Mononuclear cell (primary cell): ENCODE data around the gene CACNA1C. TPM values are rescaled to one million over a fixed set of nuclear protein-coding genes. Genes with fewer than 3 reads are reported as not detected.

Experiments
- H3K27me3 ChIP-seq: 2 replicates; pipeline ENCODE4 v1.6.0; 2011; ENCODE audit warnings: low read length, control low read depth; ENCODE audit not compliant: insufficient read depth
- H3K4me1 ChIP-seq: 2 replicates; pipeline ENCODE4 v1.5.1; 2011; ENCODE audit warnings: mild to moderate bottlenecking, low read length, control low read depth; ENCODE audit not compliant: insufficient read depth
- H3K4me3 ChIP-seq: 2 replicates; pipeline ENCODE4 v1.5.1; 2011; ENCODE audit warnings: mild to moderate bottlenecking, low read length, moderate library complexity
- H3K9me3 ChIP-seq: 2 replicates; pipeline ENCODE4 v1.5.1; 2011; ENCODE audit warnings: low read depth, mild to moderate bottlenecking, control low read depth, low read length
- total RNA-seq: library from RNA; depleted of rRNA; stranded (reverse); fragments of >200 nt; gene quantifications from one replicate; pipeline ENCODE4 v1.2.3, GENCODE V29; 2012

Gene CACNA1C
- total RNA-seq, 1 donor: 0.10 TPM

GRCh38 chr12:2647186-2647585, 594.4 kb downstream of the CACNA1C start:
- Histone ChIP-seq H3K4me3 (no peak overlapping the region), H3K27me3 (peaks cover 17% of the 10 kb centered on the region), H3K9me3 (no peaks in the 10 kb centered on the region), H3K4me1 (no peaks in the 10 kb centered on the region)

- Histone ChIP-seq H3K9me3 (no peaks in the 10 kb centered on the region), H3K27me3 (peaks cover 17% of the 10 kb centered on the region), H3K4me1 (no peaks in the 10 kb centered on the region), H3K4me3 (no peak overlapping the region)
Observed at GRCh38 chr12:2648406-2648805, 595.6 kb downstream of the CACNA1C start.

- no peaks in the 10 kb centered on the region for H3K9me3 ChIP-seq
- H3K27me3 ChIP-seq: peaks cover 14% of the 10 kb centered on the region
- H3K4me1 ChIP-seq: no peaks in the 10 kb centered on the region
- no peak overlapping the region for H3K4me3 ChIP-seq
Observed at GRCh38 chr12:2649201-2650030, 596.6 kb downstream of the CACNA1C start.

GRCh38 chr12:2650261-2651067, 597.7 kb downstream of the CACNA1C start:
- H3K4me3 ChIP-seq: no peak overlapping the region
- H3K4me1 ChIP-seq: no peaks in the 10 kb centered on the region
- peaks cover 4% of the 10 kb centered on the region for H3K27me3 ChIP-seq
- no peaks in the 10 kb centered on the region for H3K9me3 ChIP-seq

- H3K9me3 ChIP-seq: no peaks in the 10 kb centered on the region
- no peak overlapping the region for H3K4me3 ChIP-seq
- no peaks in the 10 kb centered on the region for H3K4me1 ChIP-seq
- no peaks in the 10 kb centered on the region for H3K27me3 ChIP-seq
Observed at GRCh38 chr12:2651068-2651965, 598.5 kb downstream of the CACNA1C start.

- no peaks in the 10 kb centered on the region for H3K27me3 ChIP-seq
- H3K4me1 ChIP-seq: no peaks in the 10 kb centered on the region
- no peak overlapping the region for H3K4me3 ChIP-seq
- H3K9me3 ChIP-seq: no peaks in the 10 kb centered on the region
Observed at GRCh38 chr12:2652011-2652400, 599.2 kb downstream of the CACNA1C start.

GRCh38 chr12:2652401-2653081, 599.8 kb downstream of the CACNA1C start:
- H3K27me3 ChIP-seq: no peaks in the 10 kb centered on the region
- H3K9me3 ChIP-seq: no peaks in the 10 kb centered on the region
- H3K4me3 ChIP-seq: no peak overlapping the region
- H3K4me1 ChIP-seq: no peaks in the 10 kb centered on the region

- H3K9me3 ChIP-seq: no peaks in the 10 kb centered on the region
- no peaks in the 10 kb centered on the region for H3K4me1 ChIP-seq
- H3K4me3 ChIP-seq: no peak overlapping the region
- no peaks in the 10 kb centered on the region for H3K27me3 ChIP-seq
Observed at GRCh38 chr12:2653461-2653965, 600.7 kb downstream of the CACNA1C start.

GRCh38 chr12:2654311-2654710, 601.5 kb downstream of the CACNA1C start:
- no peak overlapping the region for H3K4me3 ChIP-seq
- H3K9me3 ChIP-seq: no peaks in the 10 kb centered on the region
- H3K27me3 ChIP-seq: no peaks in the 10 kb centered on the region
- H3K4me1 ChIP-seq: no peaks in the 10 kb centered on the region

GRCh38 chr12:2654741-2655140, 602.0 kb downstream of the CACNA1C start:
- Histone ChIP-seq H3K4me1 (no peaks in the 10 kb centered on the region), H3K27me3 (no peaks in the 10 kb centered on the region), H3K9me3 (no peaks in the 10 kb centered on the region), H3K4me3 (no peak overlapping the region)

- Histone ChIP-seq H3K4me3 (no peak overlapping the region), H3K4me1 (no peaks in the 10 kb centered on the region), H3K27me3 (no peaks in the 10 kb centered on the region), H3K9me3 (no peaks in the 10 kb centered on the region)
Observed at GRCh38 chr12:2662524-2662923, 609.7 kb downstream of the CACNA1C start.

GRCh38 chr12:2664721-2665577, 612.2 kb downstream of the CACNA1C start:
- no peaks in the 10 kb centered on the region for H3K9me3 ChIP-seq
- H3K4me3 ChIP-seq: no peak overlapping the region
- H3K4me1 ChIP-seq: no peaks in the 10 kb centered on the region
- no peaks in the 10 kb centered on the region for H3K27me3 ChIP-seq

GRCh38 chr12:2666411-2666810, 613.6 kb downstream of the CACNA1C start:
- H3K4me3 ChIP-seq: no peak overlapping the region
- H3K27me3 ChIP-seq: no peaks in the 10 kb centered on the region
- no peaks in the 10 kb centered on the region for H3K9me3 ChIP-seq
- no peaks in the 10 kb centered on the region for H3K4me1 ChIP-seq
